Islet of Langerhans (tissue), 1 donor: ENCODE results near the gene GTF2IRD1.
"Not testable (repeated sequence)": the region's sequence is repeated elsewhere in the genome, so short reads cannot be mapped to it uniquely, and the experiment has no call there.

ENCODE experiments used
- FAIRE-seq: peaks from one replicate; lab custom pipeline; 2011; peaks lifted over from hg19 to GRCh38; lab: Jason Lieb, UNC

The GTF2IRD1 gene

DNA sequence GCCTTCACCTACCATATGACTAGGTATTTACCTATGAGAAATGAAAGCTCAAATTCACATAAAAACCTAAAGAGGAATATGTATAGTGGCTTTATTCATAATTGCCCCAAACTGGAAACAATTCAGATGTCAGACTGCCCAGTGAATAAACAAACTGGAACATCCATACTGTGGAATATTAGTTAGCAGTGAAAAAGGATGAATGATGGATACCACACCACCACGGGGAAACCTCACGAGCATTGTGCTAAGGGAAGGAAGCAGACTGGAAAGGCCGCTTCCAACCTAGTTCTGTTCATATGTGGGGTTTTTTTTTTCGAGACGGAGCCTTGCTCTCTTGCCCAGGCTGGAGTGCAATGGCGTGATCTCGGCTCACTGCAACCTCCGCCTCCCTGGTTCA lies 16.8 kb downstream of the GTF2IRD1 start:
- no peak for FAIRE-seq

DNA sequence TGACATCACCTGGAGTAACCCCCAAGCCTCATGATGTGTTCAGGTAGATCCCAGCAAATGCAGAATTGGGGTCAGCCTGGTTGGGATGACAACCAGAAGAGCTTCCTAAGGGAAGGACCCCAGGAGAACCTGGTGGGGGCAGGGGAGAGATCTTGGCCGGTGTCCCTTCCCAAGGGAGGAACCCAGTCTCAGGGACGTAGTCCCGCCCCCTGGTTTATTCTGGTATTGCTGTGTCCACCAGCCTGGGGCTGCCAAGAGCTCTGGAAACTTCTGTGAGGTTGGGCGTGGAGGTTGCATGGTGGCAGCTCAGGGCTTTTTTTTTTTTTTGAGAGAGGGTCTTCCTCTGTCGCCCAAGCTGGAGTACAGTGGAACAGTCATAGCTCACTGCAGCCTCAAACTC lies 19.4 kb downstream of the GTF2IRD1 start:
- no peak for FAIRE-seq

DNA sequence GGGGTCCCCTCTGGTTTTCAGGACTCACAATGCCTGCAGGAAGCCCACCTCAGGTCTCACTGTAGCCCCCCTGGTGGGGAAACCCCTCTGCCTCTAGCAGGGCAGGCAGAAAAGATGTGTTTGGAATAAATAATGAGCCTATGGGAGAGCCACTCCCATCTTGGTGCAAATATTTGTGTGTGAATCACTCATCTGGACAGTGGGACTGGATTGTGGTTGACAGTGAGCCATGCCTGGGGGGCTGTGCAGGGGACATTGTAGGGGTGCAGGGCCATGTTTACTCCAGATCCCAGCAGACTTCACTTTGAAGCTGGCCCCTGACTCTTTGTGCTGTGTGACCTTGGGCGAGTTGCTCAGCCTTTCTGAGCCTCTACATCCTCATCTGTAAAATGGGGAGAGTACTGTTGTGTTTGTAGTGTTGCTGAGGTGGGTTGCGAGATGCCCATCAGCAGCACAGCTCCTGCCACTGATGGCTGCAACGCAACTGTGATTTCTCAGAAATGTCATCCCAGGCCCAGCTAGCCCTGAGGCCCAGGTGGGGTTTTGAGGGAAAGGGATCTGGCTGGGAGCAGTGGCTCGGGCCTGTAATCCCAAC lies 20.7 kb downstream of the GTF2IRD1 start:
- FAIRE-seq = no peak

DNA sequence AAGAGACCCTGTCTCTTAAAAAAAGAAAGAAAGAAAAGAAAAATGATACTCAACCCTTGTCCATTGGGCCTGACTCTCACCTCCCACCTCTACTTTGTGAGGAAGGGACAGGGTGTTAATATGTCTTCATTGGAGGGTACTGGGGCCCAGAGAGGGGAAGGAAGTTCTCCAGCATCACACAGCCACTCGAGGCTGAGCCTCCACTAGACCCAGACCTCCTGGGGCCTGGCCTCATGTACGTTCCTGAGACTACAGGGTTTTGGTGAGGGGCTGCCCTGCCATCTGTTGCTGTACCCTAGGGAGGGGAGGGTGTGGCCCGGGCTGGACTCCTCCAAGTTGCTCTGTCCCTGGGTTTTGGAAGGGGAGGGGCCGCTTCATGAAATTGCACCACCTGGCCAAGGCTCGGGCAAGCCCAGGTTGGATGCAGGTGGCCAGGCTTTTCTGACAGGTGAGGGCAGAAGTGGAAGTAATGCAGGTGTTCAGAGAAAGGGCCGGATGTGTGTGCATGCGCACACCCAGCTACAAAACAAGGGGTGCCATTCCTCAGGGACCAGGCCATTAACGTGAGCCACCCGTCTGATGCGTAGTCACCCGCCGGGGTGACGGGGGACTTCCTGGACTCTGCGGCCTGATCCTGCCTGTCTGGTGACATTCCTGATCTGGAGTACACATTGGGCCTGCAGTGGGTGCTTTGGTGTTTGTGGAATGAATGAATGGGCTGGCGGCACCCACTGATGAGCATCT lies 21.7 kb downstream of the GTF2IRD1 start:
- no peak for FAIRE-seq

DNA sequence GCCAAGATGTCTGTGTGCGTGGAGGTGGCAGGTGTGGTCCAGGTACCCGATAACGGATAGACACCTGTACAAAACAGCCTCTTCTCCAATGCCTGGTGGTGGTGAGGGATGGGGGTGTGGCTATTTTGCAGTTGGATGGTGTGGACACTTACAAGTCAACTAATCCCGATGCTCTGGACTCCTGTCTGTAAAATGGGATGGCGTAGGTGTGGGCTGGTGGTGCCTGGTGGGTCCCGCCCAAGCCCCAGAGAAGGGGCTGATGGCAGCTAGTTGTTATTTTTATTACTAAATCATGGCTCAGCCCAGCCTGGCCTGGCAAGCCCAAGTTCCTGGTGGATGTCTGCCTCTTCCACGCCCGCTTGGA lies 22.3 kb downstream of the GTF2IRD1 start:
- no peak for FAIRE-seq

DNA sequence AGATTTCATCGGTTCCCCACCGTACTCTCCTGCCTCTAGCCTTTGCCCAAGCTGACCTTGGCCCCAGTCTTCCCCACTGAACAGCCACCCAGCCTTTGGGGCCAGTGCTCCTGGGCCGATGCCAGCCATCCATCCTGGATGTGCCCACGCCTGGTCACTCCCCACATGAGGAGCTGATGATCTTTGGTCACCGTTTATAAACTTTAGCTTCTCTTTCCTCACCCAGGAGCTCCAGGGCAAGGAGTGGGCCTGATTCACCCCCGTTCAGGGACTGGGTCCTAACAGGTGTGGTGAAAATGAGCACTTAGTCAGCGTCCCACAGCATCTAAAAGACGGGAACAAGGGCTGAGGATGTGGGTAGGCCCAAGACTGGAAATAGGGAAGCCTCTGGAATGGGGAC lies 22.9 kb downstream of the GTF2IRD1 start:
- FAIRE-seq = no peak

DNA sequence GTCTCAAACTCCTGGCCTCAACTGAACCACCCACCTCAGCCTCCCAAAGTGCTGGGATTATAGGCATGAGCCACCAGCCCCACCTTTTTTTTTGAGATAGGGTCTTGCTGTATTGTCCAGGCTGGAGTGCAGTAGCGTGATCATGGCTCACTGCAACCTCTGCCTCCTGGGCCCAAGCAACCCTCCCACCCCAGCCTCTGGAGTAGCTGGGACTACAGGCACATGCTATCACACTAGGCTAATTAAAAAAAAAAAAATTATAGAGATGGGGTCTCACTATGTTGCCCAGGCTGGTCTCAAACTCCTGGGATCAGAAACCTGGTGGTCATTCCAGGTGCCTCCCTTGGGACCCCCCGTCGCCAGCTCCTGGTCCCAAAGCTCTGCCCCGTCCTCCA lies 25.0 kb downstream of the GTF2IRD1 start:
- no peak for FAIRE-seq

DNA sequence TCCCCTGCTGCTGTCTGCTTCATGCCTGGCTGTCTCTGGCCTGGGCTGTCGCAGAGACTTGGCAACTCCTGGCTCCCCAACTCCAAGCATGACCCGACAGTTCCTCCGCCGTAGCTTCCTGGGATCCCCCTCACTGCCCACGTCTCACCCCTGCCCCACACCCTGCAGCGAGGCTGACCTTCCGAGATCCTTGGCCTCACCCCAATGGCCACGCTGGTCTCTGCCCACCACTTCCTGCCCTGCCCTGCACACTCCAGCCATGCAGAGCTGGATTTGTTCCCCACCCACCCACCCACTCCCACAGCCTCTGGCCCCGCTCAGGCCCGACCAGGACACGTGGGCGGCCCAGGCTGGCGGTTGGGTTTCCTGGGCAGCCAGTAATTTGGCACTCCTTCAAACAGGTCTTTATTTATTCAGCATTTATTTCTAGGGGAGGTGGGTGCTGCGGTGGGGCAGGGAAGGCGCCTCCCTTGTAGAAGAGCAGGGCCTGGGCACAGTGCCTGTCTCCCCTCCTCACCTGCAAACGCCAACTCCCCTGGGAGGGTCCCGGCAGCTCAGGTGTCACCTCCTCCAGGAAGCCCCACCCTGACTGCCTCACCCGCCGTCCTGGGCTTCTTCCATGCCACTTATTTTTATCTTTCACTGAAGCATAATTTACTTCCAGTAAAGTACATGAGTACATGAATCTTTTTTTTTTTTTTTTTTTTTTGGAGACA lies 25.5 kb downstream of the GTF2IRD1 start:
- FAIRE-seq = no peak

DNA sequence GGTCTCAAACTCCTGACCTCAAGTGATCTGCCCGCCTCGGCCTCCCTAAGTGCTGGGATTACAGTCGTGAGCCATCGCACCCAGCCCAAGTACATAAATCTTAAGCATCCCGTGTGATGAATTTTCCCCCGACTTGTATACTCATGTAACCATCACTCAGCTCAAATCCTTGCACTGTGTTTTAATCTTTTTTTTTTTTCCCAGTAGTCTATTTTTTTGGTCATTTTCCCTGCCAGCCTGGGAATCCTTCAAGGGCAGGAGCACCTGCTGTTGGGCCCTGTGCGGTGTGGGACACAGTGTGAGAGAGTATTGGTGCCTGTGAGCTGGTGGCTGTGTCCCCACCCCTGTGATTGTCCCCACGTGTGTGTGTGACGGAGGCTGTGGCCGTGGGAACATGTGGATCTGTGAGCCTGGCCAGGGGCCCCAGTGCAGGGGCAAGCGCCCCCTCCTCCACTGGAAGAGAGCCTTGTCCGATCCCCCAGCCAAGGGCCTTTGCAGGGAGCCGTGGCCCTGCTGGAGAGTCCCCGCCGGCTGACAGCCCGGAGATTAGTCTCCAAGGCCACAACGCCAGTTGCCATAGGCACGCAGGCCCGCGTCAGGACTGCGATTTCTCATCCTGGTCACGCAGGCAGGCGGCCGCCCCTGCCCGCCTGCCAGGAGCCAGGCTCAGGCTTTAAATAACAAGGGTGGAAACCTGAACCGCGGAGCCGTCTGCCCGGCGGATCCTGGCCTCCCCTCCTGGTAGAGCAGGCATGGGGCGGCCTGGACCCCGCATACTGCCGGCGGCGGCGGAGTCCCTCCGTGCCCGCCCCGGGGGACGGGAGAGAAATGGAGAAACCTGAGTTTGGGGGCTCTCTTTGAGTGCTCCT lies 26.5 kb downstream of the GTF2IRD1 start:
- FAIRE-seq = no peak

DNA sequence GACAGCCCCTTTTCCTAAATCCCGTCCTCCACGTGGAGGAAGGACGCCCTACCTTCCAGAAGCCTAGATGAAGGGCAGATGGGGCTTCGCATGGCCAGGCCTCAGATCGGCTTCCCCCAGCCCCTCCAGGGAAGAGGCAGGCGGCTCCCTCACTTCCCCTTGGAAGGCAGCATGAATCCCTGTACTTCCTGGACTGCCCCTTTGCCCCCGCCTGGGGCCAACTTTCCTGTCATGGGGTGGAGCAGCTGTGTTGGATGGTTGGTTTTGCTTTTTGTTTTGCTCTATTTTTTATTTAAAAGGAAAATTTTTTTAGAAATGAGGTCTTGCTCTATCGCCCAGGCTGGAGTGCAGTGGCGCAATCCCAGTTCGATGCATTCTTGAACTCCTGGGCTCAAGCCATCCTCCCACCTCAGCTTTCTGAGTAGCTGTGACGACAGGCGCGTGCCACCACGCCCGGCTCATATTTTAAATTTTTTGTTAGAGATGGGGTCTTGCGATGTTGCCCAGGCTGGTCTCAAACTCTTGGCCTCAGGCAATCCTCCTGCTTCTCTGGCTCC lies 27.2 kb downstream of the GTF2IRD1 start:
- no peak for FAIRE-seq

DNA sequence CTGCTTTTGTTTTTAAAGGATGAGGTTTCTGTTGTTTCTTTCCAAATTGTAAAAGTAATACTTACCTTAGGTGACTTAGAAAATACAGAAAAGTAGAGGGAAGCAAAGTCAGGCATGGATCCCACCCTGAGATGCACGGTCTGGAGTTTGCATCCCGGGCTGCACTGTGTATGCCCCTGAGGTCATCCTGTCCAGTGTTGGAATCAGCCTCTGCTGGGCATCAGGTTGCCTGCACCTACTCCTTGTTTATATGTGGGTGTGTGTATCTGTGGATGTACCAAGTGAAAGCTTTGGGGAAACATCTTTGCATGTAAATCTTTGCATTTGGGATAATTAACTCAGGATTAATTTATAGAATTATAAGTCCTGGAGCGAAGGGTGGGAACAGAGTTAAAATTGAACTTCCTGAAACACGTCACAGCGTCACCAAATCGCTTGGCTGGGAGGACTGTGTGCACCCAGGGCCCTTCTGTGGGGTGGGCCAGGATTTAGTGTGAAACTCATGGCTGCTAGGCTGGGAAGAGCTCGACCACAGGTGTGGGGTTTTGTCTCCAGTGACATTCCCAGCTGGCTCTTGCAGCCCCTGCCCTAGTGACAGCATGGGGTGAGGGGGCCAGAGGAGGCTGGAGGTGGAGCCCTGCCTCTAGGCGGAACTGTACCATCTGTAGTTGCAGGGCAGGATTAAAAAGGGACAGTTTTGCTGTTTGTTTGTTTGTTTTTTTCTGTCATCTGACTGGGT lies 27.9 kb downstream of the GTF2IRD1 start:
- no peak for FAIRE-seq

DNA sequence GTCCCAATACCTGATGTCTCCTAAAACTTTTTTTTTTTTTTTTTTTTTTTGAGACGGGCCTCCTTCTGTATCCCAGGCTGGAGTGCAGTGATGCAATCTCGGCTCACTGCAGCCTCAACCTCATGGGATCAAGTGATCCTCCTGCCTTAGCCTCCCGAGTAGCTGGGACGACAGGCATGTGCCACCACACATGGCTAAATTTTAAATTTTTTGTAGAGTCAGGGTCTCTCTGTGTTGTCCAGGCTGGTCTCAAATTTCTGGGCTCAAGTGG lies 28.4 kb downstream of the GTF2IRD1 start:
- FAIRE-seq = no peak

DNA sequence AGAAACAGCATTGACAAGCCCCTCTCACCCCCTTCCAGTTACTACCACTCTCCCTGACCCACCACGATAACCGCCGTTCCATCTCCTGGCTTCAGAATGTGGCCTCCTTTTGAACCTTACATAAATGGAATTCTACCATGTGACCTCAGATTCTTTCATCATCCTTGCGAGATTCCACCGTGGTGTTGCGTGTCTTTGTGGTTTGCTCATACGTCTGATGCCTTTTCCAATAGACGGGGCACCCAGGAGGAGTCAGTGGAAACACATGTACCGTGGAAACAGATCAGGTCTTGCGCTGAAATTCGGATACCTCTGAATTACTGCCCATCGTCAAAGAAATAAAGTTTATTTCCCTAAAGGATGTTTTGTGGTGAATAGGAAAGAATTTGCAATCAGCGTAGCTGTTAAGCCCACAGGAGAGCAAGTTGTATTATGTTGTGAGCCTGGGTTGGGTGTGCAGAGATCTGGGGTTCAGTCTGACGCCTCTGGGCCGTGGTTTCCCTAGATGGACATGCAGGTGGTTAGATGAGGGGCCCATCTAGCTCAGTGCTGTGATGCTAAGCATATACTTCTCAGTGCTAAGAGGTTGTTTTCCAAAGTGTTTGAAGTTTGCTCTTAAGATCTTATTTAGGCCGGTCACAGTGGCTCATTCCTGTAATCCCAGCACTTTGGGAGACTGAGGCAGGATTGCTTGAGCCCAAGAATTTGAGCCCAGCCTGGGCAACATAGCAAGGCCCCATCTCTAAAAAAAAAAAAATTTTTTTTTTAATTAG lies 29.1 kb downstream of the GTF2IRD1 start:
- no peak for FAIRE-seq

DNA sequence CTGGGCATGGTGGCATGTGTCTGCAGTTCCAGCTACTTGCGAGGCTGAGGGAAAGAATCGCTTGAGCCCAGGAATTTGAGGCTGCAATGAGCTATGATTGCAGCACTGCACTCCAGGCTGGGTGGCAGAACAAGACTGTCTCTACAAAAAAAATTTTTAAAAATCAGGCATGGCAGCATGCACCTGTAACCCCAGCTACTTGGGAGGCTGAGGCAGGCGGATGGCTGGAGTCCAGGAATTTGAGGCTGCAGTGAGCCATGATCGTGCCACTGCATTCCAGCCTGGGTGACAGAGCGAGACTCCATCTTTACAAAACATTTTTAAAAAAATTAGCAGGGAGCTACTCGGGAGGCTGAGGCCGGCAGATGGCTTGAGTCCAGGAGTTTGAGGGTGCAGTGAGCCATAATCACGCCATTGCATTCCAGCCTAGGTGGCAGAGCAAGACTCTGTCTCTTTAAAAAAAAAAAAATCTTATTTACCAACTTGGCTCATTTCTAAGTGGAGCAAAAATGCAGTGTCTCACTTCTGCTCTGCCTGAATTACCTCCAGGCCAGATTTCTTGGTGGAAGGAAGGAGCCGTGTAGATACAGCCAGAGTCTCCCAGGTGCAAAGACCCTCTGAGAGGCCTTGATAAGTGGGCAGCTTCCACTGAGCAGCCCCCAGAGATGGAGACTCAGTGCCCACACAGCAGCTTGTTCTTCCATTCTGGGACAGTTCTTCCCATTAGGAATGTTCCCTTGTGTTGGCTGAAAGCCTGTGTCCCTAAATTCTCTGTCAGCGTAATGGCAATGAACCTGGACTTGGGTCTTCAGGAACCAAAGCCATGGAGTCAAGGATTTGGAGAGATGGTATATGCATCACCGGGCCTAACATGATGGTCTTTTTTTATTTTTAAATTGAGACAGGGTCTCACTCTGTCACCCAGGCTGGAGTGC lies 30.0 kb downstream of the GTF2IRD1 start:
- FAIRE-seq = peak; percentile 87

DNA sequence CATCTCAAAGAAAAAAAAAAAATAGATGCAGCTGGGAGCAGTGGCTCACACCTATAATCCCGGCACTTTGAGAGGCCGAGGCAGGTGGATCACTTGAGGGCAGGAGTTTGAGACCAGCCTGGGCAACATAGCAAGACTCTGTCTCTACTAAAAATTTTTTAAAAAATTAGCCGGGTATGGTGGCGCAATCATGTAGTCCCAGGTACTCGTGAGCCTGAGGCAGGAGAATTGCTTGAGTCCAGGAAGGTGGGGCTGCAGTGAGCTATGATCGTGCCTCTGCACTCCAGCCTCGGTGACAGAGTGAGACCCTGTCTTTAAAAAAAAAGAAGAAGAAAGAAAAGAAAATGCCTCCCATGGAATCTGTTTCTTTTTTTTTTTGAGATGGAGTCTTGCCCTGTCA lies 31.9 kb downstream of the GTF2IRD1 start:
- FAIRE-seq = no peak

DNA sequence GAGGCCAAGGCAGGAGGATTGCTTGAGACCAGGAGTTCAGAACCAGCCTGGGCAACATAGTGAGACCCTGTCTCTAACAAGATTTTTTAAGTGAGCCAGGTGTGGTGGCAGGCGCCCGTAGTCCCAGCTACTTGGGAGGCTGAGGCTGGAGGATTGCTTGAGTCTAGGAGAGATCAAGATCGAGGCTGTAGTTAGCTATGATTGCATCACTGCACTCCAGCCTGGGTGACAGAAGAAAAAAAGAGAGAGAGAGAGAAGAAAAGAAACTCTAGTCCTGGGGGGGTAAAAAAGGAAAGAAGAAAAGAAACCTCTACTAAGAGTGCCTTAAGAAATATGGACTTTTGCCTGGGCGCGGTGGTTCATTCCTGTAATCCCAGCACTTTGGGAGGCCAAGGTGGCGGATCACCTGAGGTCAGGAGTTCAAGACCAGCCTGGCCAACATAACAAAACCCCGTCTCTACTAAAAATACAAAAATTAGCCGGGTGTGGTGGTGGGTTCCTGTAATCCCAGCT lies 34.9 kb downstream of the GTF2IRD1 start:
- FAIRE-seq = not testable (repeated sequence)

DNA sequence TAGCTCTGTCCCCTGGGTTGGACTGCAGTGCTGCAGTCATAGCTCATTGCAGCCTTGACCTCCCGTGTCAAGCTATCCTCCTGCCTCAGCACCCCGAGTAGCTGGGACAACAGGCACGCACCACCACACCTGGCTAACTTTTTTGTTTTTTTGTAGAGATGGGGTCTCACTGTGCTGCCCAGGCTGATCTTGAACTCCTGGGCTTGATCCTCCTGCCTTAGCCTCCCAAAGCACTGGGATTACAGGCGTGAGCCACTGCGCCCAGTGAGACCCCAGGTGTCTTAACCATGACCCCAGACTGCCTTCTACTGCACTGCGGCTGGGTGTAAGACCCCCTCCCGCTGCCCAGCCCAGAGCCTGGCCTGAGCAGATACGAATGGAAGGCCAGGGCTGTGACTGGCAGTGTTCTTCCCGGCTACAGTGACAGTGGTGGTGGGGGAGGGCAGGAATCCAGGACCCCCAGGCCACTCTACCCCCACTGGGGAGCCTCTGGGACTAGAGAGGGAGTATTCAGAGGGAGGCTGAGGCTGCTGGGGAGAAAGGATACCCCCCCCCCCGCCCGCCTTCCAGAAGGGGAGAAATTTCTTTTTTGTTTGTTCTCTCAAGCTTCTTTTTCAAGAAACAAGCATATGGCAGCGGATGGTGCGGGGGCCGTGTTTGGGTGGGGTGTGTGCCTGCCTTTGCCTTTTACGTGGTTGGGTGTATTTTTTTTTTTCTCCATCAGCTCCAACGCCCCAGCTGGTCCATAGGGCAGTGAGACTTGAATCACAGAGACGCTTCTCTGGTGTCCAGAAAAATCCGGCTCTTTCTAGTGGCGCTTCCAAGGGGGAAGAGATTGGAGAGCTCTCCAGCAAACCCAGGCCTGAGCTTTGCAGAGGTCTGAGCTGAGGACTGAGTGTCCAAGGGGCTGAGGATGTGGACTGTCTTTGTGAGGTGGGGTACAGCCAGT lies 36.6 kb downstream of the GTF2IRD1 start:
- no peak for FAIRE-seq

DNA sequence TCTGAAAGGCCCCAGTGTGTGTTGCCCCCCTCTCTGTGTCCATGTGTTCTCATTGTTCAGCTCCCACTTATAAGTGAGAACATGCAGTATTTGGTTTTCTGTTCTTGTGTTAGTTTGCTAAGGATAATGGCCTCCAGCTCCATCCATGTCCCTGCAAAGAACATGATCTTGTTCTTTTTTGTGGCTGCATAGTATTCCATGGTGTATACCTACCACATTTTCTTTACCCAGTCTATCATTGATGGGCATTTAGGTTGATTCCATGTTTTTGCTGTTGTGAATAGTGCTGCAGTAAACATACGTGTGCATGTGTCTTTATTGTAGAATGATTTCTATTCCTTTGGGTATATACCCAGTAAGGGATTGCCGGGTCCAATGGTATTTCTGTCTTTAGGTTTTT lies 37.8 kb downstream of the GTF2IRD1 start:
- not testable (repeated sequence) for FAIRE-seq

DNA sequence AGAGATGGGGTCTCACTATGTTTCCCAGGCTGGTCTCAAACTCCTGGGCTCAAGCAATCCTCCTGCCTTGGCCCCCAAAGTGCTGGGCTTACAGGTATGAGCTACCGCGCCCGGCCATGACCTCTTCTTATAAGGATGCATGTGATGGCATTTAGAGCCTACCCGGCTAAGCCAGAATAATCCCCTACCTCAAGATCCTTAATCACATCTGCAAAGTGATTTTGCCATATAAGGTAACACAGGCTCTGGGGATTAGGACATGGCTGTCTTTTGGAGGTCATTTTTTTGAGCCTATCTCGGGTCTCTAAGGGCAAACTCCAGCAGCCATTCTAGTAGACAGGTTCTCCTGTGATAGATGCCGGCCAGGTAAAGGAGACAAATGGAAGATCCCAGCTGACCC lies 39.6 kb downstream of the GTF2IRD1 start:
- no peak for FAIRE-seq
